BLaER1 treated with 17β-estradiol and CSF1 and Interleukin-3, amounts not matched to agents 10 nM and 100 nM (cell line): ENCODE results near the gene ADAMTS17.
"Not testable (repeated sequence)": the region's sequence is repeated elsewhere in the genome, so short reads cannot be mapped to it uniquely, and the experiment has no call there.

Experiments used
- H3K27ac ChIP-seq, 11 experiments: shearing (Covaris generic); formaldehyde crosslinking; 2 replicates each; pipeline ENCODE4 v1.8.1; 2022
- H3K27me3 ChIP-seq, 11 experiments: shearing (Covaris generic); formaldehyde crosslinking; 2 replicates each; pipeline ENCODE4 v1.8.1; 2022
- H3K36me3 ChIP-seq, 11 experiments: shearing (Covaris generic); formaldehyde crosslinking; 2 replicates each; pipeline ENCODE4 v1.8.1; 2022
- H3K4me1 ChIP-seq, 10 experiments: shearing (Covaris generic); formaldehyde crosslinking; 2 replicates each; pipeline ENCODE4 v1.8.1; 2022
- H3K4me2 ChIP-seq, 11 experiments: shearing (Covaris generic); formaldehyde crosslinking; 2 replicates each; pipeline ENCODE4 v1.8.1; 2022
- H3K4me3 ChIP-seq, 10 experiments: shearing (Covaris generic); formaldehyde crosslinking; 2 replicates each; pipeline ENCODE4 v1.8.1; 2022
- H3K9ac ChIP-seq, 11 experiments: shearing (Covaris generic); formaldehyde crosslinking; 2 replicates each; pipeline ENCODE4 v1.8.1; 2022
- H3K9me3 ChIP-seq, 11 experiments: shearing (Covaris generic); formaldehyde crosslinking; replicated peaks in 1 of 11; 2 replicates each; pipeline ENCODE4 v1.8.1; 2022
- H4K20me1 ChIP-seq, 11 experiments: shearing (Covaris generic); formaldehyde crosslinking; 2 replicates each; pipeline ENCODE4 v1.8.1; 2022
- Cebpa-rat ChIP-seq, 11 experiments: shearing (Covaris generic); IDR thresholded peaks; 2 replicates each; pipeline ENCODE4 v1.8.1; 2022

The ADAMTS17 gene

GRCh38 chr15:99930696-99931095 lies 411.1 kb downstream of the ADAMTS17 start:
- H4K20me1 ChIP-seq = no peaks in the 10 kb centered on the region; a peak in 1 of 22 replicates
- H3K27ac ChIP-seq = no peak overlapping the region

GRCh38 chr15:99929266-99929665 lies 412.5 kb downstream of the ADAMTS17 start:
- H3K4me2 ChIP-seq = peak overlapping the region; percentile 77 to 99 (median 93)
- H3K36me3 ChIP-seq = no peaks in the 10 kb centered on the region
- TF ChIP-seq Cebpa-rat (IDR thresholded peaks at IDR 0.05) = no peak
- H3K4me1 ChIP-seq = peaks cover 11 to 17% (median 13%) of the 10 kb centered on the region in 10 experiments; a peak in 19 of 20 replicates
- H3K4me3 ChIP-seq = peak overlapping the region; percentile 52 to 76 (median 64); a peak in 17 of 20 replicates
- H3K27me3 ChIP-seq = peaks cover 0 to 9% (median 0%) of the 10 kb centered on the region in 11 experiments; a peak in 2 of 22 replicates
- peak overlapping the region in 8 of 11 experiments; percentile 63 to 79 (median 75); a peak in 13 of 22 replicates for H3K9ac ChIP-seq
- 0 out of 22 replicates have a peak overlapping the region, but pooled peaks of 1 of the 11 experiments have one; percentile 56 for H3K27ac ChIP-seq
- no peaks in the 10 kb centered on the region for H3K9me3 ChIP-seq
- no peaks in the 10 kb centered on the region; a peak in 1 of 22 replicates for H4K20me1 ChIP-seq

More at GRCh38 chr15:99930696-99931095, 411.1 kb downstream of the ADAMTS17 start:
- H3K36me3 ChIP-seq = no peaks in the 10 kb centered on the region
- H3K4me1 ChIP-seq = peaks cover 11 to 17% (median 13%) of the 10 kb centered on the region in 10 experiments; a peak in 19 of 20 replicates
- TF ChIP-seq Cebpa-rat (IDR thresholded peaks at IDR 0.05) = no peak
- no peaks in the 10 kb centered on the region for H3K9me3 ChIP-seq
- H3K4me2 ChIP-seq = no peak overlapping the region
- no peak overlapping the region for H3K4me3 ChIP-seq
- H3K27me3 ChIP-seq = peaks cover 0 to 9% (median 0%) of the 10 kb centered on the region in 11 experiments; a peak in 2 of 22 replicates
- no peak overlapping the region for H3K9ac ChIP-seq

- Histone ChIP-seq H3K27me3 (peaks cover 0 to 9% (median 0%) of the 10 kb centered on the region in 11 experiments; a peak in 2 of 22 replicates), H3K4me2 (peak overlapping the region; percentile 77 to 99 (median 93)), H3K4me1 (peaks cover 11 to 17% (median 13%) of the 10 kb centered on the region in 10 experiments; a peak in 19 of 20 replicates), H4K20me1 (no peaks in the 10 kb centered on the region; a peak in 1 of 22 replicates), H3K4me3 (peak overlapping the region; percentile 52 to 76 (median 64)), H3K9me3 (no peaks in the 10 kb centered on the region), H3K36me3 (no peaks in the 10 kb centered on the region), H3K27ac (peak overlapping the region in 6 of 11 experiments; percentile 9 to 56 (median 39); a peak in 5 of 22 replicates), H3K9ac (peak overlapping the region; percentile 62 to 79 (median 72))
- no peak for TF ChIP-seq Cebpa-rat (IDR thresholded peaks at IDR 0.05)
These were observed 413.3 kb downstream of the ADAMTS17 start for GRCh38 chr15:99928429-99928981.

GRCh38 chr15:99926532-99926931 lies 415.2 kb downstream of the ADAMTS17 start:
- H3K4me2 ChIP-seq, H3K36me3 ChIP-seq, H3K4me3 ChIP-seq, H3K27me3 ChIP-seq, H3K27ac ChIP-seq, H4K20me1 ChIP-seq, H3K9me3 ChIP-seq, H3K9ac ChIP-seq: not testable (repeated sequence)
- peaks cover 11 to 17% (median 13%) of the 10 kb centered on the region in 10 experiments; a peak in 19 of 20 replicates for H3K4me1 ChIP-seq

GRCh38 chr15:99925661-99926461 lies 415.9 kb downstream of the ADAMTS17 start:
- Histone ChIP-seq H3K27me3 (peaks cover 0 to 9% (median 0%) of the 10 kb centered on the region in 11 experiments; a peak in 2 of 22 replicates), H3K27ac (no peak overlapping the region), H3K36me3 (no peaks in the 10 kb centered on the region), H3K4me2 (peak overlapping the region; percentile 18 to 85 (median 54); a peak in 18 of 22 replicates), H3K4me1 (peaks cover 11 to 17% (median 13%) of the 10 kb centered on the region in 10 experiments; a peak in 19 of 20 replicates), H3K4me3 (peak overlapping the region; percentile 43 to 58 (median 53); a peak in 18 of 20 replicates), H3K9ac (peak overlapping the region in 2 of 11 experiments; percentile 20 to 61; a peak in 1 of 22 replicates), H3K9me3 (no peaks in the 10 kb centered on the region), H4K20me1 (no peaks in the 10 kb centered on the region; a peak in 1 of 22 replicates)
- TF ChIP-seq Cebpa-rat (IDR thresholded peaks at IDR 0.05) = no peak

GRCh38 chr15:99923711-99924110 lies 418.1 kb downstream of the ADAMTS17 start:
- no peaks in the 10 kb centered on the region; a peak in 1 of 22 replicates for H4K20me1 ChIP-seq
- peaks cover under 1 to 6% (median 2%) of the 10 kb centered on the region in 10 experiments; a peak in 17 of 20 replicates for H3K4me1 ChIP-seq
- no peak overlapping the region for H3K9ac ChIP-seq
- no peak for TF ChIP-seq Cebpa-rat (IDR thresholded peaks at IDR 0.05)
- H3K4me3 ChIP-seq = no peak overlapping the region
- no peak overlapping the region for H3K27ac ChIP-seq
- no peak overlapping the region for H3K4me2 ChIP-seq
- no peaks in the 10 kb centered on the region for H3K9me3 ChIP-seq
- H3K27me3 ChIP-seq = no peaks in the 10 kb centered on the region
- H3K36me3 ChIP-seq = no peaks in the 10 kb centered on the region
